Neural cell (in vitro differentiated cells): ENCODE measurements around the gene SMIM35. TPM values are rescaled to one million over a fixed set of nuclear protein-coding genes. Genes with fewer than 3 reads are reported as not detected.

Experiments used
- H2AFZ ChIP-seq: fragments of 200-600, 300-800 bp; sonication (generic), shearing (Covaris generic); 2 replicates; pipeline ENCODE4 v1.6.0; 2014; ENCODE audit warnings: low read depth, mild to moderate bottlenecking, antibody characterized with exemption, low read length, moderate library complexity
- H3F3A ChIP-seq: fragments of 200-600 bp; shearing (Covaris generic); 2 replicates; pipeline ENCODE4 v1.6.1; 2016; ENCODE audit warnings: mild to moderate bottlenecking, moderate library complexity, mixed read lengths, antibody characterized with exemption, low read length; ENCODE audit not compliant: insufficient read depth, poor library complexity, severe bottlenecking
- H3K27ac ChIP-seq: fragments of 200-600, 300-800 bp; sonication (generic), shearing (Covaris generic); 2 replicates; pipeline ENCODE4 v1.5.1; 2014; ENCODE audit warnings: mild to moderate bottlenecking, low read length, moderate library complexity
- H3K27me3 ChIP-seq: fragments of 300-800, 200-600 bp; sonication (generic), shearing (Covaris generic); 2 replicates; pipeline ENCODE4 v1.6.0; 2014; ENCODE audit warnings: mild to moderate bottlenecking, low read depth, low read length, moderate library complexity; ENCODE audit not compliant: insufficient read depth
- H3K36me3 ChIP-seq: fragments of 300-800, 200-600 bp; sonication (generic), shearing (Covaris generic); 2 replicates; pipeline ENCODE4 v1.5.1; 2014; ENCODE audit warnings: mild to moderate bottlenecking, antibody characterized with exemption, low read length, moderate library complexity; ENCODE audit not compliant: insufficient read depth
- H3K4me2 ChIP-seq: fragments of 300-800, 200-600 bp; sonication (generic), shearing (Covaris generic); 2 replicates; pipeline ENCODE4 v1.6.0; 2014; ENCODE audit warnings: mild to moderate bottlenecking, low read length
- H3K4me3 ChIP-seq: fragments of 300-800, 200-600 bp; sonication (generic), shearing (Covaris generic); 2 replicates; pipeline ENCODE4 v1.5.1; 2014; ENCODE audit warnings: mild to moderate bottlenecking, low read length, moderate library complexity
- H3K79me2 ChIP-seq: fragments of 200-600 bp; shearing (Covaris generic); replicated peaks from 2 replicates; pipeline ENCODE4 v1.6.0; 2014; ENCODE audit warnings: mild to moderate bottlenecking, low read length, moderate library complexity; ENCODE audit not compliant: insufficient read depth
- H3K9ac ChIP-seq: fragments of 300-800, 200-600 bp; sonication (generic), shearing (Covaris generic); 2 replicates; pipeline ENCODE4 v1.6.1; 2016; ENCODE audit warnings: mild to moderate bottlenecking, low read length, mixed read lengths
- H3K9me2 ChIP-seq: fragments of 200-600 bp; shearing (Covaris generic); 2 replicates; pipeline ENCODE4 v1.6.1; 2016; ENCODE audit warnings: mild to moderate bottlenecking, low read length, mixed read lengths; ENCODE audit not compliant: insufficient read depth
- H3K9me3 ChIP-seq: fragments of 200-600, 300-800 bp; sonication (generic), shearing (Covaris generic); 2 replicates; pipeline ENCODE4 v1.6.1; 2016; ENCODE audit warnings: mild to moderate bottlenecking, mixed run types, low read length, moderate library complexity, mixed read lengths
- H4K20me1 ChIP-seq: fragments of 200-600 bp; shearing (Covaris generic); 2 replicates; pipeline ENCODE4 v1.6.1; 2016; ENCODE audit warnings: mild to moderate bottlenecking, mixed run types; ENCODE audit not compliant: insufficient read depth
- EP300 ChIP-seq: fragments of 450-650 bp; conservative IDR thresholded peaks from 2 replicates; pipeline ENCODE4 v1.6.1; 2014; ENCODE audit warnings: antibody characterized with exemption, mild to moderate bottlenecking, moderate library complexity; ENCODE audit not compliant: poor library complexity, severe bottlenecking
- EZH2 ChIP-seq: fragments of 200-600, 300-800 bp; shearing (Covaris generic), sonication (generic); IDR thresholded peaks from 2 replicates; pipeline ENCODE4 v1.6.1; 2014; ENCODE audit warnings: antibody characterized with exemption, low read length, borderline replicate concordance, mild to moderate bottlenecking; ENCODE audit not compliant: insufficient read depth, poor library complexity, severe bottlenecking
- MXI1 ChIP-seq: fragments of 450-650 bp; conservative IDR thresholded peaks from 2 replicates; pipeline ENCODE4 v1.6.1; 2014; ENCODE audit warnings: antibody characterized with exemption, mild to moderate bottlenecking; ENCODE audit not compliant: poor library complexity, severe bottlenecking
- POLR2AphosphoS5 ChIP-seq: IDR thresholded peaks from 2 replicates; pipeline ENCODE4 v1.6.1; 2012
- RAD21 ChIP-seq: fragments of 450-650 bp; conservative IDR thresholded peaks from 2 replicates; pipeline ENCODE4 v1.6.1; 2014; ENCODE audit warnings: antibody characterized with exemption, mild to moderate bottlenecking, moderate library complexity
- SMC3 ChIP-seq: fragments of 450-650 bp; conservative IDR thresholded peaks from 2 replicates; pipeline ENCODE4 v1.6.1; 2014; ENCODE audit warnings: antibody characterized with exemption, mild to moderate bottlenecking, moderate library complexity; ENCODE audit not compliant: poor library complexity
- TAF1 ChIP-seq: IDR thresholded peaks from 2 replicates; pipeline ENCODE4 v1.6.1; 2012; ENCODE audit warnings: low read depth
- polyA plus RNA-seq: library from polyadenylated mRNA; depleted of rRNA; stranded (reverse); fragments of >200 nt; gene quantifications from 2 replicates; pipeline ENCODE4 v1.2.3, GENCODE V29; 2014
- TF ChIP-seq, protein P1 (sequence below): IDR thresholded peaks from 2 replicates; pipeline ENCODE4 v1.6.1; 2012; ENCODE audit warnings: borderline replicate concordance
- TF ChIP-seq, protein P2 (sequence below): fragments of 450-650 bp; IDR thresholded peaks from 2 replicates; pipeline ENCODE4 v1.5.1; 2014; ENCODE audit warnings: antibody characterized with exemption, mild to moderate bottlenecking, moderate library complexity; ENCODE audit not compliant: poor library complexity, severe bottlenecking

Gene SMIM35
- polyA plus RNA-seq, 1 donor from 2014 or later = not detected

DNA sequence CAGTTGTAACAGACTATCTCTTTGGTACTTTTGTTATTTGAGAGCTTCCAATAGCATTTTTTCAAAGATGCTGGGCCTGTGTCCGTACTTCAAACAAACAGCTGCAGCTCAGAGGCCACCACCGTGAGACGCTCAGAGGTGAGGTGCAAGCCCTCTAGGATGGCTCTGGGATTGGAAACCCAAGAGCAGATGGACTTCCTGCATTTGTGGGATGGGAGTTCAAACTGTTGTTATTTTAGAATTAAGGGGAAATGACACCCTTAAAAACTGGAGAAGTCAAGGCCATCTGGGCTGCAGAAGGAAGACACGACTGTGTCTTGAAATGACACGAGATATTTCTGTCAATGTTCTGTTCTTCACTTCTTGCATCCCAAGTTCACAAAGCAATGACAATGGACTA, 109.7 kb downstream of the SMIM35 start:
- H3K36me3 ChIP-seq = no peaks in the 10 kb centered on the region
- H3K79me2 ChIP-seq = no peaks in the 10 kb centered on the region
- no peak overlapping the region for H3K4me3 ChIP-seq
- no peaks in the 10 kb centered on the region for H3K9me3 ChIP-seq
- TF ChIP-seq, protein P1, sequence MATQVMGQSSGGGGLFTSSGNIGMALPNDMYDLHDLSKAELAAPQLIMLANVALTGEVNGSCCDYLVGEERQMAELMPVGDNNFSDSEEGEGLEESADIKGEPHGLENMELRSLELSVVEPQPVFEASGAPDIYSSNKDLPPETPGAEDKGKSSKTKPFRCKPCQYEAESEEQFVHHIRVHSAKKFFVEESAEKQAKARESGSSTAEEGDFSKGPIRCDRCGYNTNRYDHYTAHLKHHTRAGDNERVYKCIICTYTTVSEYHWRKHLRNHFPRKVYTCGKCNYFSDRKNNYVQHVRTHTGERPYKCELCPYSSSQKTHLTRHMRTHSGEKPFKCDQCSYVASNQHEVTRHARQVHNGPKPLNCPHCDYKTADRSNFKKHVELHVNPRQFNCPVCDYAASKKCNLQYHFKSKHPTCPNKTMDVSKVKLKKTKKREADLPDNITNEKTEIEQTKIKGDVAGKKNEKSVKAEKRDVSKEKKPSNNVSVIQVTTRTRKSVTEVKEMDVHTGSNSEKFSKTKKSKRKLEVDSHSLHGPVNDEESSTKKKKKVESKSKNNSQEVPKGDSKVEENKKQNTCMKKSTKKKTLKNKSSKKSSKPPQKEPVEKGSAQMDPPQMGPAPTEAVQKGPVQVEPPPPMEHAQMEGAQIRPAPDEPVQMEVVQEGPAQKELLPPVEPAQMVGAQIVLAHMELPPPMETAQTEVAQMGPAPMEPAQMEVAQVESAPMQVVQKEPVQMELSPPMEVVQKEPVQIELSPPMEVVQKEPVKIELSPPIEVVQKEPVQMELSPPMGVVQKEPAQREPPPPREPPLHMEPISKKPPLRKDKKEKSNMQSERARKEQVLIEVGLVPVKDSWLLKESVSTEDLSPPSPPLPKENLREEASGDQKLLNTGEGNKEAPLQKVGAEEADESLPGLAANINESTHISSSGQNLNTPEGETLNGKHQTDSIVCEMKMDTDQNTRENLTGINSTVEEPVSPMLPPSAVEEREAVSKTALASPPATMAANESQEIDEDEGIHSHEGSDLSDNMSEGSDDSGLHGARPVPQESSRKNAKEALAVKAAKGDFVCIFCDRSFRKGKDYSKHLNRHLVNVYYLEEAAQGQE = no peak
- no peak for TF ChIP-seq RAD21
- no peak for TF ChIP-seq TAF1
- no peak for TF ChIP-seq MXI1
- TF ChIP-seq, protein P2, sequence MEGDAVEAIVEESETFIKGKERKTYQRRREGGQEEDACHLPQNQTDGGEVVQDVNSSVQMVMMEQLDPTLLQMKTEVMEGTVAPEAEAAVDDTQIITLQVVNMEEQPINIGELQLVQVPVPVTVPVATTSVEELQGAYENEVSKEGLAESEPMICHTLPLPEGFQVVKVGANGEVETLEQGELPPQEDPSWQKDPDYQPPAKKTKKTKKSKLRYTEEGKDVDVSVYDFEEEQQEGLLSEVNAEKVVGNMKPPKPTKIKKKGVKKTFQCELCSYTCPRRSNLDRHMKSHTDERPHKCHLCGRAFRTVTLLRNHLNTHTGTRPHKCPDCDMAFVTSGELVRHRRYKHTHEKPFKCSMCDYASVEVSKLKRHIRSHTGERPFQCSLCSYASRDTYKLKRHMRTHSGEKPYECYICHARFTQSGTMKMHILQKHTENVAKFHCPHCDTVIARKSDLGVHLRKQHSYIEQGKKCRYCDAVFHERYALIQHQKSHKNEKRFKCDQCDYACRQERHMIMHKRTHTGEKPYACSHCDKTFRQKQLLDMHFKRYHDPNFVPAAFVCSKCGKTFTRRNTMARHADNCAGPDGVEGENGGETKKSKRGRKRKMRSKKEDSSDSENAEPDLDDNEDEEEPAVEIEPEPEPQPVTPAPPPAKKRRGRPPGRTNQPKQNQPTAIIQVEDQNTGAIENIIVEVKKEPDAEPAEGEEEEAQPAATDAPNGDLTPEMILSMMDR = no peak
- TF ChIP-seq SMC3 = no peak
- no peak for TF ChIP-seq EZH2
- no peak for TF ChIP-seq POLR2AphosphoS5
- no peak for TF ChIP-seq EP300
- no peak overlapping the region for H3K27ac ChIP-seq
- H4K20me1 ChIP-seq = no peaks in the 10 kb centered on the region
- no peaks in the 10 kb centered on the region for H3F3A ChIP-seq
- no peak overlapping the region for H3K9ac ChIP-seq
- H3K4me2 ChIP-seq = no peak overlapping the region
- H2AFZ ChIP-seq = no peak overlapping the region
- no peaks in the 10 kb centered on the region for H3K27me3 ChIP-seq
- H3K9me2 ChIP-seq = no peaks in the 10 kb centered on the region

DNA sequence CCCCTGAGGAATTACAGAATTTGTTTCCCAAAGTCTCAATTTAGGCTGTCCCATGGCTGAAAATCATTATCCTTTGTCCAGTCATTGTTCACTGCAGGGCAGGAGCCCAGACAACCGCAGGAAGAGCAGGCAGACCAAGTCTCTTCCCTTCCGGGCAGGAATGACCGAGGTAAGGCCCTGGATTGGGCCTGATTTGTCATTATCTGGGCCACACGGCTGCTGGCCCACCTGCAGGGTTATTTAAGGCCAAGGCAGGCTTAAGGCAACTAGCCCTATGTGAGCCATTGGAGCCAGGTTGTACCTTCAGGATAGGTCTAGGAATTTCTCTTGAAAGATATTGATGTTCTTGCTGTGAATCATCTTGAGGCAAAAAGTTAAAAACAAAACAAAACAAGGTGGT, 110.3 kb downstream of the SMIM35 start:
- Histone ChIP-seq H3K4me2 (no peak overlapping the region), H3K79me2 (no peaks in the 10 kb centered on the region), H3K9me2 (no peaks in the 10 kb centered on the region), H3K27ac (no peak overlapping the region), H4K20me1 (no peaks in the 10 kb centered on the region), H3F3A (no peaks in the 10 kb centered on the region), H3K9me3 (no peaks in the 10 kb centered on the region), H3K27me3 (no peaks in the 10 kb centered on the region), H3K4me3 (no peak overlapping the region), H2AFZ (no peak overlapping the region), H3K9ac (no peak overlapping the region), H3K36me3 (no peaks in the 10 kb centered on the region)
- TF ChIP-seq RAD21 (no peak), TAF1 (no peak), MXI1 (no peak), EZH2 (no peak), POLR2AphosphoS5 (no peak), SMC3 (no peak), EP300 (no peak)
- TF ChIP-seq, protein P2 = no peak
- TF ChIP-seq, protein P1 = no peak
